ENCODE measurements around the gene MEX3D.
"Not testable (repeated sequence)": the region's sequence is repeated elsewhere in the genome, so short reads cannot be mapped to it uniquely, and the experiment has no call there.

The MEX3D gene

GRCh38 chr19:1570836-1571235 is 2.7 kb upstream of the MEX3D start:
- no peak for DNase-seq

- no peak for DNase-seq
Measured at GRCh38 chr19:1569997-1570396, 1.9 kb upstream of the MEX3D start.

GRCh38 chr19:1567848-1568227 is 287 bp downstream of the MEX3D start:
- no peak for DNase-seq

- DNase-seq, result no peak
Measured at GRCh38 chr19:1567116-1567847, 843 bp downstream of the MEX3D start.

GRCh38 chr19:1566392-1567115 is 1.6 kb downstream of the MEX3D start:
- DNase-seq, result peak; percentile 69

GRCh38 chr19:1563251-1563650 is 4.9 kb downstream of the MEX3D start:
- no peak for DNase-seq

DNA sequence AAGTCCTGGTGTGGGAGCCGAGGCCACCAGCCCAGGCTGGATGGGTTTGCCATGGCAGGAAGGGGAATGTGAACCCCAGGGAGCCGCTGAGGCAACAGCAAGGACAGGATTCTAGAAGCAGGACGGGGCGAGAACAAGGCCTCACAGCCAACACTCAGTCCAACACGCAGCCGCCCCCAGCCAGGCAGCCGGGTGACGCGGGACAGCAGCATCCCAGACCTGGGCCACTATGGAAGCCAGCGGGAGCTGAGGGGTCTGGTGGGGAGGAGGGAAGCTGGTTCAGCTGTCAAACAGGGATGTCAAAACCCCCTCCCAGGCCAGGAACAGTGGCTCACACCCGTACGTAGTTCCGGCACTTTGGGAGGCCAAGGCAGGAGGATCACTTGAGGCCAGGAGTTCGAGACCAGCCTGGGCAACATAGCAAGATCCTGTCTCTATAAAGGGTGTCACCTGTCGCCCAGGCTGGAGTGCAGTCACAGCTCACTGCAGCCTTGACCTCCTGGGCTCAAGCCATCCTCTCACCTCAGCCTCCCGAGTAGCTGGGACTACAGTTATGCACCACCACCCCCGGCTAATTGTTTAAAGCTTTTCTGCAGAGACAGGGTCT is 6.8 kb downstream of the MEX3D start:
- DNase-seq, result no peak

- no peak for DNase-seq
Measured at GRCh38 chr19:1560286-1560882, 7.7 kb downstream of the MEX3D start.

- no peak for DNase-seq
Measured at GRCh38 chr19:1558552-1558951, 9.6 kb downstream of the MEX3D start.

DNA sequence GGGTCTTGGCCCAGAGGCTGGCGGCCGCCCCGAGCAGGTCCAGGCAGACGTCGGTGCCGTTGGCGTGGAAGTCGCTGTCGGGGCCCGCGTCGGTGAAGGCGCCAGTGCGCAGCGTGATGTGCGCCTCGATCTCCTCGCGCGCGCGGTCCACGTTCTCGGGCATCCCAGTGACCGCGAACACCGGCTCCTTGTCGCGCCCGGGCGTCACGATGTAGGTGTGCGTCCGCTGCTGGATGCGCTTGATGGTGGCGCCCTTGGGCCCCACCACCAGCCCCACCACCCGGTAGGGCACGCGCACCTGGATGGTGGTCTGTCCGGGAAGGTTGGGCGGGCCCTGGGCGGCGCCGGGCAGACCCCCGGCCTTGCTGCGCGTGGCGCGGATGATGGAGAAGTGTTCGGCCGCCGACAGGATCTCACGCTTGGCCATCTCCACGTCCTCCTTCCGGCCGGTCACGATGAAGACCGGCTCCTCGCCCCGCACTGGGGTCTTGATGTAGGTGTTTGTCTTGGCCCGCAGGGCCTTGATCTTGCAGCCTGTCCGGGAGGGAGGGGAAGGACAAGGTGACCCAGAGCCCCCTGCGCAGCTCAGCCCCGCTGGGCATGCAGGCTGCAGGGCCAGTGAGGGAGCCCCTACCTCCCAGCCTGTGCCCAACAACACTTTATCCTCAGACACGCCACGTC is 11.6 kb downstream of the MEX3D start:
- DNase-seq, result no peak

DNA sequence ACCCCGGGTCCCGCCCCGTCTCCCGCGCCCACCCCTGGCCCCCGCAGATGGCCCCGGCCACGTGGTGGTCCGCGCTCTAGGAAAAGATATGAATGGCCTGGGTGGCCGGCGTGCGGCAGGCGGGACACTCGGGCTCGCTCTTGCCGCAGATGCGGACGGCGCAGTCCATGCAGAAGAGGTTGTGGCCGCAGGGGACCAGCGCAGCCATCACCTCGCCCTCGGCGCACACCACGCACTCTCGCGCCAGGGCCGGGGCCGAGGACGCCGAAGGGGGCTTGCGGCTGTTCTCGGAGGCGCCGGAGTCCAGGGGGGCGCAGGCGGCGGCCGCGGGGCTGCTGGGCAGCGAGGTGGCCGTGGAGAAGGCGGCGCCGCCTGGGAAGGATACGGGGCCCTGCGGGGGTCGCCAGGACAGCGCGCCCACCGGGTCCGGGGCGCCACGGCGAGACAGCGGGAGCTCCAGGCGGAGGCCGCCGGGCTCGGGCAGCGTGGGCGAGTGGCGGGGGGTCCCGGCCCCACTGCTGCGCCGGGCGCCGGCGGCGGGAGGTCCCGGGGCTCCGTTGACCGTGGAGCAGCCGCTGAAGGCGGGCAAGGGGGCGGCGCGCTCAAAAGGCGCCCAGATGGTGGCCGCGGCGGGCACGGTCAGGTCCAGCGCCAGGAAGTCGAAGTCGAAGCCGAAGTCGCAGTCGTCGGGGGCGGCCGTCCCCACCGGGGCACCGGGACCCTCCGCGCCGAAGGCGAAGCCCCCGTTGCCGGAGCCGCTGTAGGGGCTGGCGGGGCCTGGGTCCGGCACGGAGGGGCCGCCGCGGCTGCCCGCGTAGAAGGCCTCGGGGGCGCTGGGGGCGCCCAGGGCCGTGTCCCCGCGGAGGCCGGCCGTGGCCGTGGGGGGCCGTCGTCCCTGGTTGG is 12.4 kb downstream of the MEX3D start:
- no peak for DNase-seq

- DNase-seq, result no peak
Measured at GRCh38 chr19:1554968-1555367, 13.2 kb downstream of the MEX3D start.

- DNase-seq, result no peak
Measured at GRCh38 chr19:1553415-1553814, 14.7 kb downstream of the MEX3D start.

GRCh38 chr19:1551068-1552040 is 16.8 kb downstream of the MEX3D start:
- no peak for DNase-seq

- no peak for DNase-seq
Measured at GRCh38 chr19:1549332-1549945, 18.7 kb downstream of the MEX3D start.

- DNase-seq, result no peak
Measured at GRCh38 chr19:1540365-1540925, 27.7 kb downstream of the MEX3D start.

- not testable (repeated sequence) for DNase-seq
Measured at GRCh38 chr19:1539749-1540148, 28.4 kb downstream of the MEX3D start.

GRCh38 chr19:1538978-1539377 is 29.1 kb downstream of the MEX3D start:
- no peak for DNase-seq

DNA sequence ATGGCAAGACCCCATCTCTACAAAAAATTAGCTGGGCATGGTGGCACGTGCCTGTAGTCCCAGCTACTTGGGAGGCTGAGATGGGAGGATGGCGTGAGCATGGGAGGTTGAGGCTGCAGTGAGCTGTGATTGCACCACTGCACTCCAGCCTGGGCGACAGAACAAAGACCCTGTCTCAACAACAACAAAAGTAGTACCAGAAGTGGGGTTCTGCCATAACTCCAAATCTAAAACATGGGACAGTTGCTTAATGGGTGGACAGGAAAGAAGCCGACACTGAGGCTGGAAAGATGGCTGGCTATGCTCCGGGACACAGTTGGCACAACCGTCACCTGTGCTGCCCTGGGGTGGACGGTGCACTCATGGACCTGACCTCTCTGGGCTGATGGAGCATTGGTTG is 32.4 kb downstream of the MEX3D start:
- not testable (repeated sequence) for DNase-seq

DNA sequence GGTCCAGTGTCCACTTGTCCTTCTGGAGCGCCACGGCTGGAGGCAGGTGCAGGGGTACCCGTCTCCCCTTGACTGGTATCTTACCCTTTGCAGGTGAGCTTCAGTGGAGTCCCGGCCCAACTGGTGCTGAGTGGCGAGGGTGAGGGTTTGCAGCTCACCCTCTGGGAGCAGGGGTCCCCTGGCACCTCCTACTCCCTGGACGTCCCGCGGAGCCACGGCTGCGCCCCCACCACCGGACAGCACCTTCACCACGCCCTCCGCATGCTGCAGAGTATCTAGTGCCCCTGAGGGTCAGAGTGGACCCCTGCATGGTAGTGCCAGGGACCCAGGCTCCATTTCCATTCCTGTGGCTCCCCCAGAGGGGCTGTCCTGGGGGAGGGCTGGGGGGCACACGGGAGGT is 33.2 kb downstream of the MEX3D start:
- no peak for DNase-seq
